NCI-H1436 (cell line): ENCODE measurements around the gene KCTD2.

Experiments used
- DNase-seq: peaks from one replicate; lab custom pipeline; 2025; lab: John Stamatoyannopoulos, UW

Gene KCTD2

GRCh38 chr17:75099881-75100595 is 53.0 kb downstream of the KCTD2 start:
- DNase-seq = no peak

DNA sequence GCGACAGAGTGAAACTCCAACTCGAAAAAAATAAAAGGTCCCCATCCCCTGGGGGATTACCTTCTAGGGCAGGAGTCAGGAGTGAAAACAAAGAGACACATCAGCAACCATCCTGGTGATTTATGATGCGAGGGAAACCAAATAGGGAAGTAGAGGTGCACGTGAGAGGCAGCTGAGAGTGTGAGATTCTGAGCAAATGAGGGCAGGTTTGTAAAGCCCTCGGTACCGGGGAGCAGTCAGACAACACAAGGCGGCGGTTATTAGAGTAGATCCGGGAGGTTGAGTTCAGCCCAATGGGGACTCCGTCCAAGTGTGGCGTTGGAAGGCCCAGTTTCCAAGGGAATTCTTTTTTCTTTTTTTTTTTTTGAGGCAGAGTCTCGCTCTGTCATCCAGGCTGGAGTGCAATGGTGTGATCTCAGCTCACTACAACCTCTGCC is 55.4 kb downstream of the KCTD2 start:
- peak; percentile 51 for DNase-seq

DNA sequence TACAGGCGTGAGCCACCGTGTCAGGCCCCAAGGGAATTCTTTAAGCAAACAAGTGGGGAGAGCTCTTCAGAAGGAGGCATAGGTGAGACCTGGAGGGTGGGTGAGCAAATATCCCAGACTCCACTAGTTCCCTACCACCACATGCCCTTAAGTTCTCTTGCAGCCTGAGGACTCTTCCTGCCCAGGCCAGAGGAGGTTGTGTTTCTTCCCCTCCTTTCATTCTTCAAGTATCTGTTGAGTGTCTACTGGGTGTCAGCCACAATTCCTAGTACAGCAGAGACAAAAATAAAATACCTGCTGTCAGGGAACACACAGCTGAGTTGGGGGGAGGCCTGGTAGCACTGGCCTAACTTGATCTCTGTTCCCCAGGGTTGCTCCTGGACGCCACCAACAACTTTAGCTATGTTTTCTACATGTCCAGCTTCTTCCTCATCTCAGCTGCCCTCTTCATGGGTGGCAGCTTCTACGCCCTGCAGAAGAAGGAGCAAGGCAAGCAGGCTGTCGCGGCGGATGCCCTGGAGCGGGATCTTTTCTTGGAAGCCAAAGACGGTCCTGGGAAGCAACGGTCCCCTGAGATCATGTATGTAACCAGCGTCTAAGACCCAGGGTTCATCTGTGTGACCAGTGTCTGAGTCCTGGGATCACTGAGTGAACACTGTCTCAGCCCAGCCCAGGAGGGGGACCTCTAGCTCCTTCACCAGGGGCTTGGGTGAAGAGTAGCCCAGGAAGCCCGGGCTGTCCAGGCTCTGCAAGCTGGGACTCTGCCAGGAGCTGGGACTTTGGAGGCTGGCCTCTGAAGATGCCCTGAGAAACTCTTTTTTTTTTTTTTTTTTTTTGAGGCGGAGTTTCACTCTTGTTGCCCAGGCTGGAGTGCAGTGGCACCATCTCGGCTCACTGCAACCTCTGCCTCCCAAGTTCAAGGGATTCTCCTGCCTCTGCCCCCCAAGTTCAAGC is 56.9 kb downstream of the KCTD2 start:
- DNase-seq = no peak

GRCh38 chr17:75105126-75106080 is 58.4 kb downstream of the KCTD2 start:
- peak; percentile 63 for DNase-seq

DNA sequence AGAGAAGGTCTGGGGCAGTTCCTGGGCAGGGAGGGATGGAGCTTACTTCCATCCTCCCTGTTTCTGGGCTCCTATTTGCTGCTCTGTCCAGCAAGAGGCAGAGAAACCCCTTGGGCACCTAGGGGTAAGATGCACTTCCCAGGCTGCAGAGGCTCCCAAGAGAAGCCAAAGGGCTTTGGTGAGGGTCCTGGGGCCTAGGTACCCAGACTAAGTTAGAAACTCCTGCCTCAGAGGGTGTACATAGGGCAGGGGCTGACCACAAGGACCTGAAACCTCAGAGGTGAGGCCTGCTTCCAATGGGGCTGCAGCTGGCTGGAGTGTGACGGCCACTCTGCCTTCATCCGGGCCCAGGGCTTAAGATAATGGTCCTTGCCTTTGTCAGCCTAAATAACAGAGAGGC is 61.2 kb downstream of the KCTD2 start:
- DNase-seq = no peak

- DNase-seq = no peak
Observed at GRCh38 chr17:75109046-75109406, 62.0 kb downstream of the KCTD2 start.

DNA sequence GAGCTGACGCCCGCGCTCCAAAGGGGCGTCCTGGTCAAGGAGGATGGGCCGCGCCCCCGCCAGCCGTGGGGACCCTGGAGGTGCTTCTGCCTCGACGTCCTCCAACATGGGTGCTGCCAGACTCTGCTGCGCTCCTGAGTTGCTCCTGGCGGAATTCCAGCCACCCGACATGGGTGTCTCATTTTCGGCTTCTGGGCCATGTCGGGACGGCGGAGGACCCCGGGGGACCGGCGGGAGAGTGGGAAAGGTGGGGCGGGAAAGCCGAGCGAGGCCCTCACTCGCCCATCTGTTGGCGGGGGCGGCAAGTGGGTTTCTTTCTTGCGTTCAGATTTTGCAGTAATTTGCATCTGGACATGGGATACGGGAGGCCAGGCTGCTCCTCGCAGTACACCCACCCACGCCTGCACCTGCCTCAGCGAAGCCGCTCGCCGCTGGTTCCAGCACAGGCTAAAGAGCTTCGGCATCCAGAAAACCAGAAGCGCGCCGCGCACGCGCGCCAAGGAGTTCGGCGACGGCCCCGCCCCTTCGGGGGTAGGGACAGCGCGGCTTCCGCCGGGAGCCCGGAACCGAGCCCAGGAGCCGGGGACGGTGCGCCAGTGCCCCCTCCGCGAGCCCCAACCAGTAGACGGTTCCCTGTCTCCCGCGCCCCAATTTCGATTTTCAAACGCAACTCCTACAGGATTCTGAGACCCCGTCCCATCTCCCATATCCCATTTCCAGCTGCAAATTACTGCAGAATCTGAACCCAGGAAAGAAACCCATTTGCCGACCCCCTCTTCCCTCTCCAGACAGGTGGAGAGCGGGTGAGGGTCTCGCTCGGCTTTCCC is 62.6 kb downstream of the KCTD2 start, which contains the start of gene ARMC7:
ARMC7 (plus strand) TSS at position 563 of the 827 bp plus-strand sequence. CDS start 320 bp downstream, outside the sequence.
- peak; percentile 91 for DNase-seq

DNA sequence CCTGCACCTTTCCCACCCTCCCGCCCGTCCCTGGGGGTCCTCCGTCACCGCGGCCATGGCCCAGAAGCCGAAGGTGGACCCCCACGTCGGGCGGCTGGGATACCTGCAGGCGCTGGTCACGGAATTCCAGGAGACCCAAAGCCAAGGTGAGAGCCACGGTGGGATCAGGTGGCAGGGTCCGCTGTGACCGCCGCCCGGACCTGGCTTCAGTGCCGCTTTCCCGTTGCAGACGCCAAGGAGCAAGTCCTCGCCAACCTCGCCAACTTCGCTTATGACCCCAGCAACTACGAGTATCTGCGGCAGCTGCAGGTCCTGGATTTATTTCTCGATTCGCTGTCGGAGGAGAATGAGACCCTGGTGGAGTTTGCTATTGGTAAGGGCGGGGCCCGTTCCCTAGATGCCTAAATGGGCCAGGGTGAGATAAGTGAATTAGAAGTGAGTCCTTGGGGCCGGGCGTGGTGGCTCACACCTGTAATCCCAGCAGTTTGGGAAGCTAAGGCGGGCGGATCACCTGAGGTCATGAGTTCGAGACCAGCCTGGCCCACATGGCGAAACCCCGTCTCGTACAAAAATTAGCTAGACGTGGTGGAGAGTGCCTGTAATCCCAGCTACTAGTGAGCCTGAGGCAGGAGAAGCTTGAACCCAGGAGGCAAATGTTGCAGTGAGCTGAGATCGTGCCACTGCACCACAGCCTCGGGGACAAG is 63.4 kb downstream of the KCTD2 start:
- DNase-seq = no peak

GRCh38 chr17:75111777-75112335 is 64.8 kb downstream of the KCTD2 start:
- no peak for DNase-seq

GRCh38 chr17:75113798-75114551 is 67.0 kb downstream of the KCTD2 start:
- peak; percentile 87 for DNase-seq

DNA sequence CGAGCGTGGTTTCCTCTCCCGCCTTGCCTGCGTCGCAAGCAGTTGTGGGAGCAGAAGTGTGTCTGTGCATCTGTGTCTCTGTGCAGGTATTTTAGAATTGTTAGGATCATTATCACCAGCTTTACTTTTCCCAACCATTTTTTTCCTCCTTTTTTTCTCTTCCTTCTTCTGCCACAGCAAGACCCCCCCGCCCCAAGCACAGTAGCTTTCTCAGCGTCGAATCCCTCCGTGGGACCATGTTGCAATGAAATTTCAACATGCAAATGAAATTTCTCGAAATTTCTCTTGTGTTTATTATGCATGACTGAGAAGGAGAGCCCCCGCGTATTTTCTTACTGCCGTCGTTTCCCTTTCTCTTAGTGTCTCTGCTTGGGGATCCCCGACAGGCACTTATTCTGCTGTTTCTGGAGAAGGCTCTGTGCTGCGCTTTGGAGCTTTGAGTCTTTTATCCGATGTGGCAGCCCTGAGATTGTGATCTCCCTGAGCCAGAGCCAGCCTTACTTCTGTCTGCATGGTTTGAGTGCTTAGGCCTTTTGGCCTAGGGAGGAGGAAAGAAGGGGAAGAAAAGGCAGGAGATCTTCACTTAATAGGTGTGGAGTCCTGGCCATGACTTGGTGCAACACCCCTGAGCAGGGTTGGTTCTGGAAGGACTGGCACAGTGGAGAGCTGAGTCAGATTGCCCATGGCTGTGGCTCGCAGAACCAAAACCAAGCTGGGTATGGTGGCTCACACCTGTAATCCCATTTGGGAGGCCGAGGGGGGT is 67.7 kb downstream of the KCTD2 start:
- DNase-seq = no peak
